ENCODE results near the gene ADGRG6.

Gene ADGRG6

DNA sequence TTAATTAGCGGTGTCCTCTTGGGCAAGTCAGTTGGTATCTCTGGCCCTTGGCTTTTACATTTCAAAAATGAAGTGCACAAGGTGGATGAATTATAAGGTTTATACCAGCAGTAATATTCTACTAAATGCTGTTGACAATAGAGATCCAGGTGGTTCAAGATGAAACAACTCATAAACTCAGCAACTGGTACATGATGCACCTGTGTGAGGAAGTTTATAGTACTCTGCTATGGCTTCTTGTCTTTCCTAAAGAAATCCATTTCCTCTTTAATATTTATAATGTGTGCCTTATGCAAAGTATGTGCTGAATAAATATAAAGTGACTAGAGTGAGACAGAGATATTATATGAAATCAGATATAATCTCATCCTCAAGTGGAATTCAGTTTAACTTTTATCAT lies 48.5 kb downstream of the ADGRG6 start:
- DNase-seq, result no peak

DNA sequence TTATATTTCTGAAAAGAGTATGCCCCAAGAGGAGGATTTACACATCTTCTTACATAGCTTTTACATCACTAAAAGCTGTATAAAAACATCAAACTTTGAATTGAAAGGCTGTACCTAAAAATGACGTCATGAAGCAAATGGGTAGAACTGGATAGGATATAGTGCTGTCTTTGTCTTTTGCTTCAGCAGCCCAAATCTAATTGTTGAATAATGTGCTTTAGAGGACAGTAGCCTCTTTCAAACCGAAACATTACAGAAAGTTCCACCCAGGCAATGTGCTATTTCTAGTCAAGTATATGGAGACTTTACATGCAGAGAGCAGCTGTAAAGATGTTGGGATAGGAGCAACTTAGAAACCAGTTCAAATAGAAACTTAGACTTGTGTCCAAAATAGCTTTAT lies 51.9 kb downstream of the ADGRG6 start:
- no peak for DNase-seq

DNA sequence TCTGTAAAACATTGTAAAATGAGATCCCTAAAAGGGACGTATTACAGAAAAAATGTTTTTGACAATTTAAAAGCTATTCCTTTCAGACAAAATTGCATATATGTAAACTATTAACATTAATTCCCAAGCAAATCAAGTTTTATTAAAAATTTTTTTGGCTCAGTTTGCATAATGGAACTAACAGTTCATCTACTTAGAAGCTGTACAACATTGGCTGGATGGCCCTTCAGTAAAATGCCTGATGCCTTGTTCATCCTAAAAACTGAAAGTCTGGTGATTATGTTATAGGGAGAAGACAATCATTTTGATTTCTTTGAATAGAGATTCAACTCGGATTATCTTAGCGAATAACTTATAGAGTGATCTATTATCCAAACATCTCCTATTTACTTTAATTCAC lies 52.8 kb downstream of the ADGRG6 start:
- no peak for DNase-seq

DNA sequence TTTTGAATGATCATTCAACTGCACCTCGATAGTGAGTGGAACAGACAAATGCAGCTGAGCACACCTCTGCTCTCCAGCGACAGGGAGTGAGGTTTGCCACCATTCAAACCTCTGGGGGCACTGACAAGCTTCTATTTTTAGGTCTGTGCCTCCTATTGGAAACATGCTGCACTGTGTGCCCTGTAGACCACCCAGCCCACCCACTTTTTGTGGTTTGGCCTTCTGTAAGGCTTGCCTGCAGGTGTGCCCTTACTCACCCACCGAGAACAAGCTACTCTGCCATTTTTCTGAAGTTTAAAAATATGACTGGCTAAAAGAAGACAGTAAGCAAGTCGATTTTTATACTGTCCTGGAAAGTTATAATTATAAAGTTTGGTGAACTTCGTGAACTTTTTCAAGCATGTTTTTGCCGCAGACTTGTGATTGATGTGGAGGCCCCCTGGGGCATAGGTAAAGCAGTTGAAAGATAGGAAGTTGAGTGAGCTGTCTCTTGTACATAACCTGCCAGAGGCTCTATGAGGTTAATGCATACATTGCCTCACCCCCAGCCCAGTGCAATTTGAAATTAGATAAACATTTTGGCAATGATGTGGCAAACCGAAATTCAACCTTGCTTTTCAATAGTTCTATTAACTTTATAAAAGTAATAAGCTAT lies 53.8 kb downstream of the ADGRG6 start:
- DNase-seq, result peak; percentile 30

DNA sequence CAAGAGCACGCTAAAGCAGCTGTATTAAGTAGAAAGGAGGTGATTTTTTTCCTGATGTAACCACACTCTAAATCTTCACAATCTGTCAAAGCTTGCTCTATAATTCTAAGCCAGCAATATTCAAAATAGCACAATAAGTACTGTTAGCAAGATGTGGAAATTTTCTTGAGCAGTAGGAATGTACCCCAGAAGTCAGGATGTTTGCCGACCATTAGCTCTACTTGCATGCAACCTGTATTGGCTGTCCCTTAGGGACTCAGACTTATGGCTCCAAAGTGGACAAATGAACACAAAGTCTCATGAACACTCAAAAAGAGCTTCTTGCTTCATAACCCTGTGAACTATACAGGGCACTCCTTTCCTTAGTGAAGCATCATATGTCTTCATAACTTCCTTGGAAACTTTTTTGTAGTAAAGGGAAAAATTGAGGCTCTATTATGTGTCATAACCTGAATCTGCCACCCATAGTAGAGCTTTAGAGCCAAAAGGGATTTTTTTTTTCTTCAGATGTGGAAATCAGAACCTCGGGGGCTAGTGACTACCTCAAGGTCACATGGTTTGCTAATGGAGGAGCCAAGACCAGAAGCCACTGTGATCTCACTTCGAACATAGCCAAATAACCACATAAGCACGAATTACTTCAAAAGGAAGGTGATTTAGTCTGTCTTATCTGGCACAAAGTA lies 54.5 kb downstream of the ADGRG6 start:
- DNase-seq, result no peak

DNA sequence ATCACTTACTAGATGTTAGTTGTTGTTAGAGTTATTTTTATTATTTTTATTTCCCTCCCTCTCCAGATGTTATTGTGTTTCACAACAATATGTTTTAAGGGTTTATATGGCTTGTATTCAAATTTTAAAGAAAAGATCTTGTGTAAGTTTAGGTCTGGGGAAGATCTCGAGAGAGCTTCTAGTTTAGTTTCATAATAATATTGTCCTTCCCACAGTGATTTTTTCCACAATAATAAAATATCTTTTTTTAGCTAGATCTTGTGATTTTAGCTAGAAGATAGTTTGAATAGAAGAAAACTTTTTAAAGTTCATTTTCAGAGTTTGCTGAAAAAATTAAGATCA lies 55.0 kb downstream of the ADGRG6 start:
- DNase-seq, result no peak

DNA sequence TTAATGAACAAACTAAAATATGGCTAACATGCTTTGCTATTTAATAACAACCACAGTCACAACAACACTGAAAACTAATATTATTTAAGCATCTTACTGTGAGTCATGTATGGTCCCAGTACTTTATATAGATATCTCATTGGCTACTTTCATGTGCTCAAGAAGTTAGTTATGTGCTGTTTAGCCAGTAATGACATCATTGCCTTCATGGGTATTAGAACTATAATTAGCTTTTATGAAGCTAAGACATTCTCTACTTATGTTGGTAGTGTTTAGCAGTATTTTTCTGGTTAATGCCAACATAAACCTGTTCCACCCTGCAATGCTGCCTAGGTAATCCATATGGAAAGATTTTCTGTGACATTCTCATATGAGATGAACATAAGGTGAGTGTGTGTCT lies 56.1 kb downstream of the ADGRG6 start:
- DNase-seq, result no peak

DNA sequence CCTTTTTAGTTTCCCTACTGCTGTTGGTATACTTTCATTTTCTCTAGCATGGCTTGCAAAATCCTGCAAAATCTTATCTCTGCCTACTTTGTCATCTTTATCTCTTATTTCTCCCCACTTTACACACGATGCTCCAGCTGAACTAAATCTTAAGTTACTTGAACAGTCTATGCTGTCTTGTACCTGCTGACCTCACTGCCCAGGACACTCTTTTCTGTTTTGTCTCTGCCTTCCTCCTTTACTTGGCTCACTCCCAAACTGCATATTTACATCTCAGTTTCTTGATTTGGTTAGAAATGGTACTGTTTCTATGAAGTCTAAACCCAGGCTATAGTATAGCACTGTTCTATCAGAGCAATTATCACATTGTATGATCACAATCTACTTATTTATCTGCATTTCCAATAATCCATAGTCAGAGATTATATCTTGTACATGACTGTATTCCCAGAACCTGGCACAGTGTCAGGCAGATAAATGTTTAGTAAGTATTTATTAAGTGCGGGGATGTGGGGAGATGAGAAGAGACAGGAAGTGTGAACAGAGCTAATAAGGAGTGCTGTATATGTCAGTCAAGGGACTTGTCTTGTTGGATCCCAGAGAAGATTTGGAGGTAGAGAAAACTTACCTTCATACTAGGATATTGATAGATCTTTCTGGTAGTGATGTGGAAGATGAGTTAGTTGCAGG lies 57.6 kb downstream of the ADGRG6 start:
- no peak for DNase-seq

DNA sequence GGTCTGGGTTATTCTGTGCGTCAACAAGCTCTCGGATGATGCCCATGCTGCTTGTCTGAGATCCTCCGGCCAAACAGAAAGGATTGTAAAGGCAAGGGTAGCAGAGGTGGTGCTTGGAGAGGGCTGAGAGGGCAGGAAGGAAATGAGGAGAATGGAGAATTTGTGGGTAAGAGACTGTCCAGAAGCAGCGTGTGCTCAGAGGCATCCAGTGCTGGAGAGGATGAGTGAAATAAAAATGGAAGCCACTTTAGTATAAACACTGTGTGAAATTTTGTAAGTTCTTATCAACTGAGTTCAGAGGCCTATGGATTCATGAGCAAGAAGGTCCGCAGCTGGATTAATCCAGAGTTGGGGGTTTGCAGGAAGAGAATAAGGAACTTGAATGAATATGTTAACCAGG lies 59.5 kb downstream of the ADGRG6 start:
- DNase-seq, result no peak

DNA sequence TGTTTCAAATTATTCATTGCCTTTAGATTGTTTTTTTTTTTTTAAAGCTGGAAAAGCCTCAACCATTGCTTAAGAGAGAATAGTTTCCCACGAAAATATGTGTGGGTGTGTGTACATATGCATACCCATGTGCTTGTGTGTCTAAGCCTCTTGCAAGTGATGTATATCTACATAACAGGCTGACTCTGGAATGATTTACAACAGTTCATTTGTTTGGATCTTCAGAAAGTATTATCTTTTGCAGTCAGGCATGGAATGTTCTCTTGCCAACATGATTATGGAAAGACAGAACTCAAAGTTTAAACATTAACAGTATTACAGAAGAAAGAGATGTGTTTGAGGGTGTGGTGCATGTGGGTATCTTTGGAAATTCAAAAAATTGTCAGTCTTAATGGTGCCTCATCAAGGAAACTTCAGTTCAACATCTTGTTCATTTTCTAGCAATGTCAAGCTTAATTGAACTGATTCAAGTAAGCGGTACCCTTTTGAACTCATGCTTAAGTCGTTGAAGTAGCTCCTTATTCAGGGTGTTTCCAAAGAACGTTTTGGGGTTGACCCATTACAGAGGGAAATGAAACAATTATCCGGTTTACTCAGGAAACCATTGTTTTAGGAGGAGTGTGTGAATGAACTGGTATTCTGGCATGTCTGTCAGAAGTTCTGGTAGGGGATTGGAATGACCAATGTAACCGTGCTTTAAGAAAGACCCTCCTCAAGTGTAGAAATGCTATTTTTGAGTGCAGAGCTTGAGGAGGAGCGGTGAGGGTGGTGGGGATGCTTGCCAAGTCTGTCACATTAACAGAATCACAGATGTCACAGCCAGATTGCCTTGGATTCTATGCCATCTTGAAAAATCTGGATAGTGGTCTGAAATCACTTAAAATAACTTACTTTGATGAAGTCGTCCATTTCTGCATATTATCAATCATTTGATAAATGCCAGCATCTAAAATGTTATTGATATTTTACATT lies 60.3 kb downstream of the ADGRG6 start:
- no peak for DNase-seq

DNA sequence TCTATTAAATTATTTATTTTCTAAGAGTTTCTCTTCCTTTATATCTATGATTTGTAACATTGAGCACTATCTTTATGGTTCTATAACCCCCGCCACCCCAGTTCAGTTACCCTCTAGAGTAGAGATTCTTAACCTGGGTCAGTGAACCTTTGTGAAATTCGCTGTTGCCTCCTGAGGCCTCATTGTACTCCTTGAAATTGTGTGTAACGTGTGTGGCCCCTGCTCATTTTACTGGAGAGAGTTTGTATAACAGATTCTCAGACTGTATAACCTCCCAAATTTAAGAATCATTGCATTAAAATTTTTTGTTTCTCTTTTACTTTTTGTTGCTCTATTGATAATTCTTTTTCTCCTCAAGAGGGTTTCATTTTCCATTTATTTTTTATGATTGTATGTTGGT lies 65.3 kb downstream of the ADGRG6 start:
- DNase-seq, result no peak

DNA sequence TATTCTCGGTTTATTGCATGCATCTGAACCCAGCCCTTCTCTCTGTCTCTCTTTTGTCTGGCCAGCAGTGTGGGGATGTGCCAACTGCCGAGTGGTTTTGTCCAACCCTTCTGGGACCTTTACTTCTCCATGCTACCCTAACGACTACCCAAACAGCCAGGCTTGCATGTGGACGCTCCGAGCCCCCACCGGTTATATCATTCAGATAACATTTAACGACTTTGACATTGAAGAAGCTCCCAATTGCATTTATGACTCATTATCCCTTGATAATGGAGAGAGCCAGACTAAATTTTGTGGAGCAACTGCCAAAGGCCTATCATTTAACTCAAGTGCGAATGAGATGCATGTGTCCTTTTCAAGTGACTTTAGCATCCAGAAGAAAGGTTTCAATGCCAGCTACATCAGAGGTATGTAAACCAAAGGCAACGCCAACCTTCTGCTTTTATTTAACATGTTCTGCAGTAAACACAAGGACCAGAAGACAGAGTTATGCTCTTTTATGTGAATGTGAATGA lies 65.8 kb downstream of the ADGRG6 start:
- DNase-seq, result no peak

DNA sequence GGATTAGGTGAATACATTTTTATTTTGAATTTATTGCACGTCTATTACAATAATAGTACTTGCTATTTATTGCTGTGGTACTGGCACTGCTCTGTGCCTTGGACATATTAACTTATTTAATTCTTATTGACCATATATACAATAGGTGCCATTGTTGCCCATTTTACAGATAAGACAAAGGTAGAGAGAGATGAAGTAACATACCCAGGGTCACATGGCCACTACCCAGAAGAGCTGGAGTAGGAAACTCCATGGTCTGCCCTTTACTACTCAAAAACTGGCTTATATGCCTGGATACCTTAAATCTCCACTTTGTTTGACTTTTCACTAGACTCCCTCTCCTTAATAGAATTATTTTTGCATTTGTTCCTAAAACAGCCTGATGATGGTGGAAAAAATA lies 67.5 kb downstream of the ADGRG6 start:
- DNase-seq, result no peak

DNA sequence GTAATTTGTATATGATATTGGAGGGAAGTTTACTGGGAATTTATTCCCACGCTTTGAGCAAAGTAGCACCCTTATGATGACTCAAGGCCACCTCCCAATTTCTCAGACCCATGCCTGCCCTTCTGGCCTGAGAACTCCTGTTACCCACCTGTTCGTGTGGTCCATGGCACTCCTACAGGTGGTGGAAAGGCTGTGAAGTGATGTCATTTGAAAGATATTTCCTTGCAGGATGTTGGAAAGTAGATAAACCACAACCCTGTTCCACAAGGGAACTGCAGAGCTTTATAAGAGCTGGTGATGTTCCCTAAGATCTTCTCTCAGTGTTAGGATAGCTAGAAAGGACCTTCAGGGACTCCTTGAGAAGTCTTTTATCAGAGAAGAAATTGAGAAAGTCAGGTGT lies 70.5 kb downstream of the ADGRG6 start:
- DNase-seq, result no peak

DNA sequence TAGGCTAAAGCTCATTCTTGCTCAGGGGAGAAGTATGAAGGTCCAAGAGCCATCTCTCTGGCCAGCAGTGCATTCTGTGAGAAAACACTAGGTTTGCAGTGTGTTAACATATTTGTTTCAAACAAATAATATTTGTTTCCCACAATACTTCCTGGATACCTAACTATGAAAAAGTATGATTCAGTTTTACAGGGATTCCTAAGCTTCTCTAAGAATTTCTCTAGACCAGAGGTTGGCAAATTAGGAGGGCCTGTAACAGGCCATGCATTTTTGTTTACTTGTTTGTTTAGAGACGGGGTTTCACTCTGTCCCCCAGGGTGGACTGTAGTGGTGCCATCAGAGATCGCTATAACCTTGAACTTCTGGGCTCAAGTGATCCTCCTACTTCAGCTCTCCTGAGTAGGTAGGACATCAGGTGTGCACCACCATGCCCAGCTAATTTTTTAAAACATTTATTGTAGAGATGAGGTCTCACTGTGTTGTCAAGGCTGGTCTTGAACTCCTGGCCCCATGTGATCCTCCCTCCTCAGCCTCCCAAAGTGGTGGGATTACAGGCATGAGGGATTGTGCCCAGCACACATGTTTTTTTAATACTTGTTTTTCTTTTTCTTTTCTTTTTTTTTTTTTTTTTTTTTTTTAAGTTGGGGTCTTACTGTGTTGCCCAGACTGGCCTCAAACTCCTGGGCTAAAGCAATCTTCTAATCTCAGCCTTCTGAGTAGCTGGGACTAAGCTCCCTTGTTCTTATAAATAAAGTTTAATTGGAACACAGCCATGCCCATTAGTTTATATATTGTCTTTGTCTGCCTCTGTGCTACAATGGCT lies 71.7 kb downstream of the ADGRG6 start:
- DNase-seq, result no peak

DNA sequence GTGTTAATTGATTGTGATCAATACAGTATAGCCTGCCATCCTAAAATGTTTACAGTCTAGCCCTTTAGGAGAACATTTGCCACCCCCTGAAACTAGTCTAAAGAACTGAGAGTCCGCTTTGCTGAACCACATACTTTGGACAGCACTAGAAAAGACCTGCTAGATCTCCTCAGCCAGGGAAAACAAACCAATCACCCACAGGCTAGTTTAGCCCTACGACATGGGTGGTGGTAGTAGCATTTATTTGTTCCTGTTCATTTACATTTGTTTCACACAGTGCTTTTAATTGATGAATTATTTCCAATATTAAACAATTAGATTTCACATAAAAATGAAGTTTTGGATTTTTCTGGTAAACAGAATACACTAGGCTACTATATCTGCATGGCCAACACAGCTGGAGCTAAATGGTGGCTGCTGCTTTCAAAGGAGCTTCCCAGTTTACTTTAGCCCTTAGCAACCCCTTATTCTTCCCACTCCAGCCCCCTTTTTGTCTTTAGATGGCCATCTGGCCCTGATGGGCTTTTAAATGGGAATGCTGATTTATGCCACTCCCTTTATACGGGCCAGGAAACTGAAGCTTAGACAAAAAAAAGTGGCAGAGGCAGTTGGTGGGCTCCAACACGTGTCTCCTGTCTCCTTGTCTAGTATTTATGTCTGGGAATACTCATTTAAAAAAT lies 72.4 kb downstream of the ADGRG6 start:
- DNase-seq, result no peak

DNA sequence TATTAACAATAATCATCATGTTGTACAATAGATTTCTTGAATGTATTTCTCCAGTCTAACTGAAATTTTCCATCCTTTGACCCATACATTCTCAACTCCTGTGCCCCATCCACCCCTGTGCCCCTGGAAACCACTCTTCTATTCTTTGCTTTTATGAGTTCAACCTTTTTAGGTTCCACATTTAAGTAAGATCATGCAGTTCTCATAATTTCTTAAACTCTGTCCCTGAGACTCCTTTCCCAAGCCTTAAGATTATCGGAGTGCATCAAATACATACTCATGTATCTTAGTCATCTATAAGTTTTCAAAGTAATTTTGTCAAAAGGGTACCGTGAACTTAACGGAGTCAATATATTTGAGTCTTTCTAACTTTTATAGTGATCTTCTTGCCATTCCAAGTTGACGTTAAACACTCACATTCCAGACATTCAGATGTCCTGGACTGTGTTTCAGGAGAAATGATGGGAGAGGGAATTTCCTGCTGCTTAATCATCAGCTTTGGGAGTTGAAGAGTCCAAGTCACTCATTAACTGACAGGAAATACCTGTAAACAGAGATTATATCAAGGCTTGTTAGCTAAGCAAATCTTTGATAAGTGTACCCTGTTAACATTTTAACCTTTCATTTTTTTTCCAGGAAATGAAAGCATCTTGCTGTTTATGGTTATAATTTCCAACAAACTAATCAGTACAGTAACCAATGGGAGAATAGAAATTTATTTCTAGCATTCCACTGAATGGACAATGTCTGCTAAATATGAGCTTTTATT lies 73.3 kb downstream of the ADGRG6 start:
- no peak for DNase-seq

DNA sequence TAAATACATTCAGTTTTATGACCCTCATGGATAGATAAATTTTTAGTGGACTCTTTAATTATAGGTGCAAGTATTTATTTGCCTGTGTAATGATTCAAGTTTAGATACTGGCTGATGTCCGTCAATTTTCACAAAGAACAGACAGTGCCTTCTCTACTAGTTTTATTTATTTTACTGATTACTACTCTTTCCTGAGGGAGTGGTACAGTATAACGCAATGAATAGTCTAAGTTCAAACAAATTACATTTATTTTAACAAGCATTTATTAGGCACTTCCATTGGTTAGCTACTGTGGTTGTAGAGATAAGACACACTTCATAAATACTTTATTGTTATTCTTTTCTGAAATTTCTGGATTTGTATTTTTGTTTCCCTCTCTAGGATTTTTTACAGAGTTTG lies 74.3 kb downstream of the ADGRG6 start:
- DNase-seq, result no peak

DNA sequence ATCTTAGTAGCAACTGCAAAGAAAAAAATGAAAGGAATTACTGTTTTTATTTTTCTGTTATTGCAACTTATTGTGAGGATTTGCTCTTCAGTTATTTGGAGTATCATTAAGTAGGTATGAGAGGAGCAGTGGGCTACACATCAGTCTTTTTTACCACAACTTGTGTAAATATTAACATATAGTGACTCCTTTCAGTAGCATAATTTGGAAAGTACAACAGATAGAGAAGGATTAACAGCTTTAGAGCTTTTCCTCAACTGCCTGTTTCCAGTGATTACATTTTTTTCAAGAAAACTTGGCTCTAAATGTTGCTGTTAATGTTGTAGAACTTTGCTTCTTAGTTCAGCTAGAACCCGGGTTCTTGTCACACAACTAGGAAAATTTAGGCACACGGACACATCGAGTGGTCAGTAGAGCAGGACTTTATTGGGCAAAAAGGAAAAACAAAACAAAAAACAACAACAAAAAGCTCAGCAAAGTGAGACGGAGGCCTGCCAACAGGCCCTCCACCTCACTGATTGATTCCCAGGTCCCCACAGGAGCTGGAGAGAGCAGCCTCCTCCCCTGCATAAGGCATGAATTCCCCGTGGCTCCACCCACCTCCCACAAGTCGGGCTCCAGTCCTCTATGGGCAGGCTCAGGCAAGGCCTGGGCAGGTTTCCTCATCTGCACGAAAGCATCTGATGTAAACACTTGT lies 75.1 kb downstream of the ADGRG6 start:
- no peak for DNase-seq

DNA sequence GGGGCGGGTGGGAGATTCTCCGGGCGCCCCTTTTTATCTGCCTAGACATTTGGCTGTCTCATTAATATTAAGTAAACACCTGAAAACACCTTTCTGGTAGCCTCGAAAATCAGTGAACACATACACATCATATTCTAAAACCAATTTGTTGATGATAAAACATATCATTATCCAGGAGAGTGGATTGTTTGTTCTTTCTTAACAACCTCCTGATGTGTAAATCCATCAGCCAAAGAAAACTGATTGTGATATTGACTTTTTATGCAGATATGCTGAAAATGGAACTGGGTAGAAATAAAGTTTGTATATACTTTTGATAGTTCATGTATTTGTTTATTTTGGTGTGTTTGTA lies 75.7 kb downstream of the ADGRG6 start:
- DNase-seq, result no peak

All from stimulated activated CD8-positive, alpha-beta memory T cell treated with anti-CD3 and anti-CD28 coated beads, Interleukin-4, amount 100 ng/mL, for 48 hours (primary cell).